Keratinocyte (primary cell): Measurements from ENCODE around the gene HUS1B. TPM values are rescaled to one million over a fixed set of nuclear protein-coding genes. Genes with fewer than 3 reads are reported as not detected.

Experiments
- DNase-seq: peaks from one replicate; pipeline ENCODE4 v3.0.0-alpha.2; 2011; ENCODE audit warnings: low read depth, missing footprints, low spot score
- FAIRE-seq: peaks from 2 replicates; lab custom pipeline; 2011; peaks lifted over from hg19 to GRCh38; lab: Jason Lieb, UNC
- H2AFZ ChIP-seq: 2 replicates; pipeline ENCODE4 v1.6.0; 2012; ENCODE audit warnings: low read length, control low read depth, inconsistent platforms; ENCODE audit not compliant: control insufficient read depth
- H3K27ac ChIP-seq: 2 replicates; pipeline ENCODE4 v1.5.1; 2011; ENCODE audit warnings: low read length; ENCODE audit not compliant: control insufficient read depth, insufficient read depth
- H3K27me3 ChIP-seq: 3 replicates; pipeline ENCODE4 v1.6.0; 2011; ENCODE audit warnings: low read length; ENCODE audit not compliant: control insufficient read depth, insufficient read depth; ENCODE audit errors: extremely low read depth
- H3K36me3 ChIP-seq, 2 experiments: 2 replicates in 1 of 2; 3 replicates in 1 of 2; pipeline ENCODE4 v1.5.1; 2011; ENCODE audit warnings: low read length in 2 of 2, mild to moderate bottlenecking in 1 of 2; ENCODE audit not compliant: control insufficient read depth in 2 of 2, insufficient read depth in 2 of 2; ENCODE audit errors: extremely low read depth in 1 of 2
- H3K4me1 ChIP-seq: 3 replicates; pipeline ENCODE4 v1.5.1; 2011; ENCODE audit warnings: low read length; ENCODE audit not compliant: control insufficient read depth, insufficient read depth; ENCODE audit errors: extremely low read depth
- H3K4me2 ChIP-seq: 3 replicates; pipeline ENCODE4 v1.6.0; 2011; ENCODE audit warnings: low read depth, low read length; ENCODE audit not compliant: control insufficient read depth, insufficient read depth; ENCODE audit errors: extremely low read depth
- H3K4me3 ChIP-seq, 3 experiments: fragments of 200-600 bp in 1 of 3; sonication (generic) in 1 of 3; 2 replicates in 2 of 3; 3 replicates in 1 of 3; pipeline ENCODE4 v1.5.1; 2011 to 2016; ENCODE audit warnings: low read length in 3 of 3, mild to moderate bottlenecking in 3 of 3, control low read depth in 2 of 3, inconsistent platforms in 1 of 3, low read depth in 1 of 3, mixed read lengths in 1 of 3, mixed run types in 1 of 3, moderate library complexity in 1 of 3; ENCODE audit not compliant: control insufficient read depth in 2 of 3, insufficient read depth in 2 of 3; ENCODE audit errors: extremely low read depth in 1 of 3
- H3K79me2 ChIP-seq: 2 replicates; pipeline ENCODE4 v1.6.0; 2012; ENCODE audit warnings: low read length; ENCODE audit not compliant: control insufficient read depth, insufficient read depth
- H3K9ac ChIP-seq: 3 replicates; pipeline ENCODE4 v1.6.0; 2011; ENCODE audit warnings: low read length; ENCODE audit not compliant: control insufficient read depth, insufficient read depth; ENCODE audit errors: extremely low read depth
- H3K9me1 ChIP-seq: 3 replicates; pipeline ENCODE4 v1.6.0; 2011; ENCODE audit warnings: low read length; ENCODE audit not compliant: control insufficient read depth, insufficient read depth; ENCODE audit errors: extremely low read depth
- H3K9me3 ChIP-seq: 2 replicates; pipeline ENCODE4 v1.5.1; 2012; ENCODE audit warnings: low read depth, low read length; ENCODE audit not compliant: control insufficient read depth
- H4K20me1 ChIP-seq: 3 replicates; pipeline ENCODE4 v1.6.0; 2011; ENCODE audit warnings: low read length; ENCODE audit not compliant: control insufficient read depth, insufficient read depth; ENCODE audit errors: extremely low read depth
- CTCF ChIP-seq, 3 experiments: IDR thresholded peaks in 1 of 3; conservative IDR thresholded peaks in 1 of 3; optimal IDR thresholded peaks in 1 of 3; 2 replicates in 2 of 3; 3 replicates in 1 of 3; pipeline versions ENCODE3 to v1.5.1; 2011; ENCODE audit warnings: low read length in 3 of 3, mild to moderate bottlenecking in 3 of 3, moderate library complexity in 2 of 3, control low read depth in 1 of 3, inconsistent platforms in 1 of 3; ENCODE audit not compliant: insufficient read depth in 2 of 3; ENCODE audit errors: extremely low read depth in 1 of 3
- EZH2 ChIP-seq: IDR thresholded peaks from one replicate; pipeline ENCODE4 v1.6.1; 2012; ENCODE audit warnings: inconsistent platforms, mild to moderate bottlenecking, low read length, moderate library complexity
- dilution Hi-C: fragments of 300-500 bp; cut with MboI; formaldehyde crosslinking; loops from one replicate; pipeline ENCODE4 v1.7.0; 2020; ENCODE audit warnings: low sequenced_read_pairs; ENCODE audit not compliant: extremely low pct_ligation_motif_present
- polyA plus RNA-seq, 5 experiments: library from polyadenylated mRNA; depleted of rRNA in 3 of 5; stranded (reverse) in 3 of 5; stranded (forward) in 1 of 5; unstranded in 1 of 5; fragments of >200 nt; gene quantifications; 1 replicate in 1 of 5; 2 replicates in 3 of 5; 3 replicates in 1 of 5; pipeline versions ENCODE4 v1.2.1 to v1.2.3, GENCODE V29; 2011 to 2012; ENCODE audit warnings: missing spikeins in 2 of 5, low read depth in 1 of 5, low replicate concordance in 1 of 5

The HUS1B gene
- polyA plus RNA-seq, 1 donor (not counting 4 experiments of a cell fraction or from before 2014, with no cell fraction given) = 0.13 TPM

DNA sequence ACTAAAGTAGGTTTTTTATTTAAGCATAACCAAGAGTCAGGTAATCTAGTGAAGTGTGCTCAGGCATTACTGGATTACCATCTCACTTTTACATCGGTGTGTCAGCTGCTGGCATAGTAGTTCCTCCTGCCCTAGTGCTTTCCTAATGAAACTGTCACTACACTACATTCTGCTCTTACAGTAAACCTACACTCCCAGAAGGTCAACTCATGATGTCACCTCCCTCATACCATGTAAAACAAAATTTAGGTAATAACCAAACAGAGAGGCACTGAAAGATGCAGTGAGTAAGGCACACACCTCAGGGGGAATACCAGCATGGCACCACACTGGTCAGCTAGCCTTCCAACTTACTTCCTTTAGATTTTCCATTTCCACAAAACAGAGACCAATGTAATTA lies 23.3 kb downstream of the HUS1B start:
- Histone ChIP-seq H3K9ac (no peak overlapping the region), H3K27ac (no peak overlapping the region), H3K79me2 (no peaks in the 10 kb centered on the region), H2AFZ (no peak overlapping the region), H3K27me3 (no peaks in the 10 kb centered on the region), H3K4me1 (no peaks in the 10 kb centered on the region), H3K4me3 (no peak overlapping the region), H3K9me3 (no peaks in the 10 kb centered on the region), H3K4me2 (no peak overlapping the region), H3K36me3 (peaks cover 2 to 6% of the 10 kb centered on the region in 2 experiments), H4K20me1 (no peaks in the 10 kb centered on the region), H3K9me1 (no peaks in the 10 kb centered on the region)
- no peak for TF ChIP-seq EZH2
- no peak for TF ChIP-seq CTCF (optimal IDR thresholded peaks at IDR 0.05 in 1 of 3, IDR thresholded peaks at IDR 0.05 in 1 of 3, conservative IDR thresholded peaks at IDR 0.05 in 1 of 3; ENCODE audit: extremely low read depth in 1 of 3, insufficient read depth in 2 of 3, low read length in 3 of 3)
- FAIRE-seq (no peak), DNase-seq (no peak)
- dilution Hi-C loops = no loop called here

GRCh38 chr6:628766-629165 lies 28.1 kb downstream of the HUS1B start:
- H2AFZ ChIP-seq = no peak overlapping the region
- DNase-seq (no peak), FAIRE-seq (no peak)
- no peaks in the 10 kb centered on the region for H3K4me1 ChIP-seq
- H3K9ac ChIP-seq = no peak overlapping the region
- H3K27me3 ChIP-seq = no peaks in the 10 kb centered on the region
- H3K9me3 ChIP-seq = no peaks in the 10 kb centered on the region
- no peak overlapping the region for H3K4me3 ChIP-seq
- no peaks in the 10 kb centered on the region for H4K20me1 ChIP-seq
- no peaks in the 10 kb centered on the region for H3K9me1 ChIP-seq
- H3K36me3 ChIP-seq = peaks cover 2 to 6% of the 10 kb centered on the region in 2 experiments
- TF ChIP-seq EZH2 (no peak), CTCF (optimal IDR thresholded peaks at IDR 0.05 in 1 of 3, IDR thresholded peaks at IDR 0.05 in 1 of 3, conservative IDR thresholded peaks at IDR 0.05 in 1 of 3; ENCODE audit: extremely low read depth in 1 of 3, insufficient read depth in 2 of 3, low read length in 3 of 3) (no peak)
- no peaks in the 10 kb centered on the region for H3K79me2 ChIP-seq
- dilution Hi-C loops = no loop called here
- no peak overlapping the region for H3K4me2 ChIP-seq
- H3K27ac ChIP-seq = no peak overlapping the region
